HG02588 (cell line): ENCODE data around the gene LIN28B.
"Not testable (repeated sequence)": the region's sequence is repeated elsewhere in the genome, so short reads cannot be mapped to it uniquely, and the experiment has no call there.

Experiments used
- ATAC-seq: cut with Tn5 transposase; IDR thresholded peaks from one replicate; pipeline ENCODE4 v1.9.1; 2021; ENCODE audit warnings: mild to moderate bottlenecking, moderate library complexity; ENCODE audit not compliant: unreplicated experiment

LIN28B gene

GRCh38 chr6:104955927-104956730, 778 bp upstream of the LIN28B start:
- no peak for ATAC-seq

DNA sequence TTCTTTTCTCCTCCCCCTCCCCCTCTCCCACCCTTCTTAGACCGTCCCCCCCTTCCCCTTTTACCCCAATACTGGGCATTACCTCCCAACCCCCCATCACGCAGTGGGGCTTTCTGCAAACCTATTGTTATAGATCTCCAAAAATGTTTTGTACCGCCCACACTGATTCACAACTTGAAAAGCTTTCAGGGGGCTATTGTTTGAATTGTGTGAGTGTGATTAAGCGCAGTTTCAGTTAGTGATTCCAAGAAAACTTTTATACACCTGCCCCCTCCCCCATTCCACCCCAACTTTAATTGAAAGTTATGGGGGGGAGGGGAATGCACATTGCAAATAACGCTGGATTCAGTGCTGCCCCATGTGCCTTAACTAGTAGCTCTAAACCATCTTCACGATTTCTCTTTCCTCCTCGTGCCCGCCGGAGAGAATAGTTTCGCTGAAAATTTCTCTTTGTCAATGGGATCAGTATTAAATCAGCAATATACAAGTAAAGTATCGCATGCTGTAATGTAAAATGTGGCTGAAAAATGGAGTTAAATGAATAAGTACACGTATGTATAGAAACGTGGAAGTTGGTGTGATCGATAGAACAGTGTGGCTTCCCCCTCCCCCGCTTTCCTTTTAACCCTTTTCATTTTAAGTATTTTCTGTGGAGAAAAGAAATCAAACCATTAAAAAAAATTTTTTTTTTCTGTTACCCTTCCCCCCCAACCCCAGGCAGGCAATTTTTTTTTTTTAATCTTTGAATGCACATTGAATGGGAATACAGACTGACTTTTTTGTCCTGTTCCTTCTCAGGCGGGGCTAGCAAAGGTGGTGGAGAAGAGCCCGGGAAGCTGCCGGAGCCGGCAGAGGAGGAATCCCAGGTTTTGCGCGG, 632 bp downstream of the LIN28B start:
- ATAC-seq: no peak

DNA sequence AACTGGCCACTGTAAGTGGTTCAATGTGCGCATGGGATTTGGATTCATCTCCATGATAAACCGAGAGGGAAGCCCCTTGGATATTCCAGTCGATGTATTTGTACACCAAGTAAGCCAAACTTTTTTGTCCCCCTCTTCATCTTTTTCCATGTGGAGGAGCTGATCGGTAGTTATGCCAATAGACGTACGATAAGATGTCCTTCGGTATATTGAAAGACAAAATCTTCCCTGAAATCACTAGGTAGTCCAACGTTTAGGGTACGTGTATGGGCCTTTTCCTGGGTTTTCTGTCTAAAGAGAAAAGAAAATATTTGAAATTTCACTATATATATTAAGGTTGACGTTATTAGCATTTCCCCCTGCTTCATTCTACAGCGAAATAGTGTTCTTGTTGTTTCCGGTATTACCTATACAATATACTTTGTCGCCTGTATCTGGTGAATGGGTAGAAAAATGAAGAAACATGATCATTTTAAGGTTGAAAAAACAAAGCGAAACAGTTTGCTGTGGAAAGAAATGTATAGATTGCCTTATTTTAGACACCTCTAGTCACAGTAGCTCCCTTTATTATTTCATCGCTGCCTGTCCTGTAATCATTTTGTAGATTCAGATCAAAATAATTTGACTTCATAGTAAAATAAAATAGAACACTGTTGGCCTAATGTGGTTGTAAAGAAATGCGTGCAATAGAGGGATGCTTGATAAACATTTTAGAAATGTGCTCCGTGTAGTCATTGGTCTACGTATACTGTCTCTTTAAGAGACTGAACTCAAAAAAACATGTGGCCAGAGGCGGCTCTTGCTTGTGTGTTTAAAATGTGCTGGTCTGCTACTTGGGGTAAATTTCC, 1.5 kb downstream of the LIN28B start:
- no peak for ATAC-seq

DNA sequence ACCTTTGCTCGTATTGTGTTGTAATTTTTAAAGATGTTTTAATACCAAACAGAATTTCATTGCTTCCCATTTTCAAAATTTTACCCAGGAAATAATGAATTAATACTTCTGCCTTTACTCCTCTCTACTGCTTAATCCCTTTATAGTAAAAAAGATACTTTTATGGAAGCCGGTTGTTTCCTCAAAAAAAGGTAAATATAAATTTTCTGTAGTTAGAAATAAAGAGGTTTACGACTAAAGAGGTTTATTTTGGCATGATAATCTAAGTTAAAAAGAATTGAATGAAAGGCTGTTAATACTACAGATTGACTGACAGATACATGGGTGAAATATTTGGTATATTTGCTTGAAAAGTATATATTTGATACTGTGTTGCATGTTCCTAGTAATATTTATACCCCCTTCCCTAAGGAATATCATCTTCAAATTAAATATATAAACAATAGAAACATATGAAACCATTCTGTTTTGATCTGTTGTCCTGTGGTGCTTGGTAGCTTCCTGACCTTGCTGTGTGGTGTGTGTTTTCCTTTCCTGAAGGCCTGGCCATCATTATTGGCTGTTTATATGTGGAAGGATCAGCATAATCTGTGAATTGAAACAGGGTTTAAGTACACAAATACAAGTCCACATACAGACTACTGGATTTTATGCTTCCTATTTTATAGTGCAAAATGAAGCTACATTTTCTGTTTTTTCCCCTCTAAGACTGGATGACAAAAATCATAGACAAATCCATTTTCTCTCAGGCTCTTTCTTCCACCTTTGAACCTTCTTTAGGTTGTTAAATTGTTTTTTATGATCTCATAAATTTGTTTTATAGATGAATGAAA, 2.3 kb downstream of the LIN28B start:
- no peak for ATAC-seq

GRCh38 chr6:104969108-104969507, 12.2 kb downstream of the LIN28B start:
- ATAC-seq: no peak

DNA sequence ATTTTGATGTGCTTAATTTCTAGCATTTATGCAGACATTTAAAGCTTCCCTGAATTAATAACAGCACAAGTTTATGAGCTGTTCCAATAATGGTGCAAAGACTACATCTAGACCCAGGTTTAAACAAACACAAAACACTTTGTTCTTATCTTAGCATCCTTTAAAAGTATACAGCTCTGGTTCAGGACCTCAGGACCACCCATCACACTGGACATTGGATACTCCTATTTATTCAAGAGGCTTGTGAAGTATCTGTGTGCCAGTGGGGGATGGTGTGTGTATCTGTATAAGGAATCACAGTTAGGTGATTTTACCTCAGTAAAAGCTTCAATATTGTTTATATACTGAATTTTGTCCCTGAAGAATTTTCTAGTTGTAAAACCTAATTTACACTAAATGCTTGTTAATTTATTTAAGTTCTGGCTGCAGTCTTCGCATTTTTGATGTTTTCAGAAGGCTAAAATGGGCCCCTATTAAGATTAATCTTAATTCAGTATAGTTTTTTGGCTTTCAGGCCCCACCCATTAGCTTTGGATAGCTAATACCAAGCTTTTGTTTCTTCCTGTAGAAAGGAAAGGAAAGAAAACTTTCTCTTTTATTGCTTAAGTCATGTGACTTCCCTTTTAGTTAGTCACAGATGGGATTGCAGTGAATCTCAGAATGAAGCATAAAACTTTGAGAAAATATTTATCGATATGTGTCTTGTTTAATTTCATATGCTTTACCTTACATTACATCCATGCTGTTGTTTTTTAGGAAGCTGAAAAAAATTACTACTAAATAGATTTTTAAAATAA, 13.1 kb downstream of the LIN28B start:
- no peak for ATAC-seq

DNA sequence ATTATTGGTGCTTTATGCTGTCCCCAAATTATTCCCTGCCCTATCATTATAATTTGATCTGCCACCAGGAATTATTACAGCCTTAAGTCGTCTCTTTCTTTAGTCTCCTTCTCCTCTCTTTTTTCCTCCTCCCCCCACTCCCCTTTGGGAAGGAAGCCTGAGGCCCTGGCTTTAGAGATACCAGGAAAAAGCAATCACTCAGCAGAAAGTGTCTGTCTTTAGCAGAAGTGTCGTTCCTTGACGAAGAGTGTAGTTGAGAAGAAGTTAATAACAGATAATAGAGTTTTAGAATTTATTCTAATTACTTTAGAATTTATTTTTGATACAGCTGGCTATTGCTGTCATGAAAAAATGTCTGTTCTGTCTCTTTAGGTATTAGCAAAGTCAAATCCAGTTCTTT, 16.5 kb downstream of the LIN28B start:
- ATAC-seq: no peak

DNA sequence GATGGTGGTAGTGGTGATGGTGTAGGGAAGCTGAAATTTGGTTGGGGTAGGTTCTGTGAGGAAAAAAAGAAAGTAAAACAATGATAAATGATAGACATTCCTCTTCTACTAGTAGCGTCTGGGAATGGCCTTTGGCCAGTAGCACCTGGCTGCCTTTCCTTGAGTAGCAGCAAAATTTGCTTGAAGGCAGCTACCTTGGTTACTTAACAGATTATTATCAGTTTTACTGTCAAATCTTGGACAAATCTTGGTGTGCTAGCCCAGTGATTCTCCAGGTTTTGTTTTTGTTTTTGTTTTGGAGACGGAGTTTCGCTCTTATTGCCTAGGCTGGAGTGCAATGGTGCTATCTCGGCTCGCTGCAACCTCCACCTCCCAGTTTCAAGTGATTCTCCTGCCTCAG, 26.4 kb downstream of the LIN28B start:
- no peak for ATAC-seq

DNA sequence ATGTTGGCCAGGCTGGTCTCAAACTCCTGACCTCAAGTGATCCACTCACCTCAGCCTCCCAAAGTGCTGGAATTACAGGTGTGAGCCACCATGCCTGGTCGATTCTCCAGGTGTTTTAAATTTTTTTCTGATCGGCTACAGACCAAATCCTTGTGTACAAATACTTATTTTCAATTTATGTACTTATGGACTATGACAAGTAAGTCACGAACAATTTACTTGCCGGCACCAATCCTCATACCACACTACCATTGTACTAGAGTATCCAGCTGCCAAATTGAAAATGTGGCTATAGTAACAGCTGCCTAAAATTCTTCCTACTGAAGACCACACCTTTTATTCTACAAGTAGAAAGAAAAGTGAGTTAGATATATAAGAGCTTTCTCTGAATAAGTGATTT, 26.9 kb downstream of the LIN28B start:
- ATAC-seq: no peak

- no peak for ATAC-seq
These were observed 27.9 kb downstream of the LIN28B start for GRCh38 chr6:104984831-104985230.

- not testable (repeated sequence) for ATAC-seq
These were observed 29.0 kb downstream of the LIN28B start for GRCh38 chr6:104985875-104986274.

- ATAC-seq: no peak
These were observed 29.7 kb downstream of the LIN28B start for GRCh38 chr6:104986625-104987024.

DNA sequence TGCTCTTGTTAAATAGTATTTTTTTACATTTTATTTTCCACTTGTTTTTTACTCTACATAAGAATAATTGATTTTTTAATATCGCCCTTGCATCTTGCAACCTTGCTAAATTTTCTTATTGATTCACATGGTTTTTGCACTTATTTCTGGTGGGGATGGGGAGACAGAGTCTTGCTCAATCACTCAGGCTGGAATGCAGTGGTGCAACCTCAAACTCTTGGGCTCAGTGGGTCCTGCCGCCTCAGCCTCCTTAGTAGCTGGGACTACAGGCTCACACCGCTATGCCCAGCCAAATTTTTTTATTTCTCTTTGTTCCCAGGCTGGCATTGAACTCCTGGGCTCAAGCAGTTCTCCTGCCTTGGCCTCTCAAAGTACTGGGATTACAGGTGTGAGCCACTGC, 30.3 kb downstream of the LIN28B start:
- ATAC-seq: no peak

DNA sequence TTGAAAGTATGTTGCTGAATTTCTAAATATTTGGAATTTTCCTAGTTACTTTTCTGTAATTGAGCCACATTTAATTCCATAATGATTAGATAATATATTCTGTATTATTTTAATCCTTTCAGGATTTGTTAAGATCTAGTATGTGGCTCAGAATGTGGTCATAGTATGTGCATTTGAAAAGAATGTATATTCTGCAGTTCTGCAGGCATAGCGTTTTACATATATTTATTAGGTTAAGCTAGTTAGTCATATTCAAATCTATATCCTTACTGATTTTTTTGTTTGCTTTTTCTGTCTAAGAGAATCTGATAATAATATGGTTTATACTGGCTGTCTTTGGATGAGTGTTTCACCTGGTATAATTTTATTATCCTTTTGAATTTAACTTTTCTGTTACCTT, 33.2 kb downstream of the LIN28B start:
- ATAC-seq: no peak

- not testable (repeated sequence) for ATAC-seq
These were observed 34.2 kb downstream of the LIN28B start for GRCh38 chr6:104991062-104991461.

- ATAC-seq: not testable (repeated sequence)
These were observed 36.7 kb downstream of the LIN28B start for GRCh38 chr6:104993576-104993975.

DNA sequence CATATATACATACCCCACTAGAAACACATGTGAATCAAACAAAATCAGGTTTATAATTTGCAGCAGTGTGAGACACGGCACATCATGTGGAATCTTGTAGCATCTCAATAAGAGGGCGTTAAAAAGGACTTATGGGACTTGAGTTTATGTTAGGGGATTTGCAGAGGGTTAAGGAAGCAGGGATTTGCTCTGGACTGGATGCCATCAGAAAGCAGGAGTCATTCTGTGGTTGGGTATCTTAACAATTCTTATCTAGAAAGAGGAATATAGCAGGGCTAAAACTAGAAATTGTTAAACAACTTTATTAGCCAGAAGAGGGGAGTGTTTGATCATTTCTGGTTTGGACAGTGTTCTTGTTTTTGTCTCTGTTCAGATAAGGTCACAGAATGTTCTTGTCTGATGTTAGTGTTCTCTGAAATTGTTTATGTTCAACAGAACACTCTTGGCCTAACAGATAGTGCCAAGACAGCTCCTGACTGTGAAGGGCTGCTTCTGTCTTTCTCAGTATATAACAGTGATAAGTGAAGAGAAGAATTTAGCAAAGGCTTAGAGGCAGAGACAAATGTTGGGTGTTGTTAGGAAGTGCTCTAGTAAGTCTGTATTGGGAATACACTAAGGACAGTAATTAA, 39.2 kb downstream of the LIN28B start:
- ATAC-seq: no peak

- no peak for ATAC-seq
These were observed 44.2 kb downstream of the LIN28B start for GRCh38 chr6:105001063-105001462.

- ATAC-seq: no peak
These were observed 45.0 kb downstream of the LIN28B start for GRCh38 chr6:105001906-105002305.
